ENCODE data around the gene PARP16.

GRCh38 chr15:65323071-65323511 is 36.4 kb upstream of the PARP16 start:
- TF ChIP-seq CTCF (IDR thresholded peaks at IDR 0.05) = no peak
- no peak for TF ChIP-seq POLR2A (IDR thresholded peaks at IDR 0.05)

Measured in right lobe of liver (tissue), 4 donors.